K562 treated with DMSO at 1 percent for 4 hours (cell line): Measurements from ENCODE around the gene MYMK. TPM values are rescaled to one million over a fixed set of nuclear protein-coding genes. Genes with fewer than 3 reads are reported as not detected.

Experiments used
- total RNA-seq: library from RNA; unstranded; fragments of 300-600 nt; gene quantifications from 2 replicates; pipeline ENCODE4 v1.2.3, GENCODE V29; 2022; ENCODE audit not compliant: insufficient read depth

The MYMK gene
- not detected in 2 replicates for total RNA-seq

GRCh38 chr9:133524679-133525228, at the start of gene MYMK:
Gene MYMK, minus strand, starts transcription at chr9:133524959. Its CDS starts 115 bp downstream, at chr9:133524844.

GRCh38 chr9:133534346-133535291, 9.9 kb upstream of the MYMK start, which contains the start of gene ADAMTSL2:
Gene ADAMTSL2, plus strand, starts transcription at chr9:133534704. Its CDS starts 2,009 bp downstream, at chr9:133536713.

GRCh38 chr9:133478851-133479711, 45.7 kb downstream of the MYMK start, which contains the start of gene SLC2A6:
Gene SLC2A6, minus strand, starts transcription at chr9:133479099. Its CDS starts 40 bp downstream, at chr9:133479059.

Other genes with a start within 250 kb of the MYMK start
- 7.3 and 10.5 TPM in 2 replicates for gene ABO, start 249.8 kb downstream of the MYMK start, total RNA-seq
- 14.3 and 14.4 TPM in 2 replicates for gene SURF6, start 188.8 kb downstream of the MYMK start, total RNA-seq
- gene MED22, start 176.8 kb downstream of the MYMK start, total RNA-seq = 13.5 and 17.6 TPM in 2 replicates
- 6,168 and 6,240 TPM in 2 replicates for gene RPL7A, start 176.7 kb downstream of the MYMK start, total RNA-seq
- 33.0 and 52.8 TPM in 2 replicates for gene SURF1, start 168.5 kb downstream of the MYMK start, total RNA-seq
- 45.7 and 49.1 TPM in 2 replicates for gene SURF2, start 168.4 kb downstream of the MYMK start, total RNA-seq
- 187 and 219 TPM in 2 replicates for gene SURF4, start 148.9 kb downstream of the MYMK start, total RNA-seq
- 1.4 TPM in 1 of 2 replicates, not detected in the other for gene STKLD1, start 148.6 kb downstream of the MYMK start, total RNA-seq
- 22.5 and 25.7 TPM in 2 replicates for gene REXO4, start 106.9 kb downstream of the MYMK start, total RNA-seq
- gene ADAMTS13, start 102.6 kb downstream of the MYMK start, total RNA-seq = 0.27 and 0.28 TPM in 2 replicates
- 6.7 and 7.5 TPM in 2 replicates for gene CACFD1, start 65.0 kb downstream of the MYMK start, total RNA-seq
- not detected in 2 replicates for gene SLC2A6, start 45.9 kb downstream of the MYMK start, total RNA-seq
- gene ADAMTSL2, start 9.7 kb upstream of the MYMK start, total RNA-seq = not detected in 2 replicates
- gene FAM163B, start 84.4 kb upstream of the MYMK start, total RNA-seq = not detected in 2 replicates
- not detected in 2 replicates for gene DBH, start 111.4 kb upstream of the MYMK start, total RNA-seq
- gene SARDH, start 213.4 kb upstream of the MYMK start, total RNA-seq = not detected in 2 replicates